T-helper 2 cell (primary cell): ENCODE measurements around the gene SPON1.
"Not testable (repeated sequence)": the region's sequence is repeated elsewhere in the genome, so short reads cannot be mapped to it uniquely, and the experiment has no call there.

Experiments used
- DNase-seq, 5 experiments: peaks; one replicate each; pipeline versions ENCODE4 v3.0.0 to v3.0.0-alpha.2; 2012 to 2022
- total RNA-seq, 2 donors: gene quantifications; one replicate each; lab custom pipeline; 2026; lab: John Stamatoyannopoulos, UW

SPON1 gene
- 3.0 to 5.3 reads per million in 2 donors for total RNA-seq

DNA sequence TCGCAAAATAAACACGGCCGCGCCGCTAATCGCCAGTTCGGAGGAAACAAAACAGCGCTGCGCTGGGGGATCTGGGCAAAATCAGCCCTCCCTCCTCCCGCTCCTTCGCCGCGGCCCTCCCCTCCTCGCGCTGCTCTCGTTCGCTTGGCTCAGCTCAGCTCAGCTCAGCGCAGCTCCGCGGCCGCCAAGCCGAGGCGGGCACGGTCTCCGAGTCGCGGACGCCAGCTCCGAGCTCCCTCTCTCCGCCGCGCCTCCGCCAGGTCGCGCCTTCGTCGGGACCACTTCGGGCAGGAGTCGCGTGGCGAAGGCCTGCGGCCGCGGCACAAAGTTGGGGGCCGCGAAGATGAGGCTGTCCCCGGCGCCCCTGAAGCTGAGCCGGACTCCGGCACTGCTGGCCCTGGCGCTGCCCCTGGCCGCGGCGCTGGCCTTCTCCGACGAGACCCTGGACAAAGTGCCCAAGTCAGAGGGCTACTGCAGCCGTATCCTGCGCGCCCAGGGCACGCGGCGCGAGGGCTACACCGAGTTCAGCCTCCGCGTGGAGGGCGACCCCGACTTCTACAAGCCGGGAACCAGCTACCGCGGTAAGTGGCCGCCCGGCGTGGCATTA lies at the start of gene SPON1:
Gene SPON1, plus strand, starts transcription at position 162 of the 607 bp plus-strand sequence. Its CDS starts 182 bp downstream, at position 344.
- DNase-seq, result peak in 3 of 5 experiments; percentile 15 to 65 (median 22)

- no peak for DNase-seq
Observed at GRCh38 chr11:13917264-13917663, 45.3 kb upstream of the SPON1 start.

DNA sequence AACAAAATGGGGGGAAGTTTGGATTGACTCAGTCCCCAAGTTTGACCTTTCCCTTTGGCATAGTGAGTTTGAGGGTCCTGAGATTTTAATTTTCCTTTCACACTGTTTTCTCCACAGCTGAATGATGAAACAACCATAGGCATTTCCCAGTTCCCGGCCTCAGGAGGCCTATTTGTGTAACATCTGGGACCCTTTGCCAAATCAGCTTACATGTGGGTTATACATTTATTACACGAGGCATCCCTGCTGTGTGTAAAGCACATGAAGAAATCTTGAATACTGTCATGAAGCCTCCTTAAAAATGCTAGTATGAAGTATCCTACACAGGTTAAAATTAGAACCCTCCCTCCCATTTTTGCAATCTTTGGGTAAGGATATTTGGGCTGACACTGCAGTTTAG lies 44.6 kb upstream of the SPON1 start:
- DNase-seq, result no peak

- no peak for DNase-seq
Observed at GRCh38 chr11:13920756-13921155, 41.8 kb upstream of the SPON1 start.

DNA sequence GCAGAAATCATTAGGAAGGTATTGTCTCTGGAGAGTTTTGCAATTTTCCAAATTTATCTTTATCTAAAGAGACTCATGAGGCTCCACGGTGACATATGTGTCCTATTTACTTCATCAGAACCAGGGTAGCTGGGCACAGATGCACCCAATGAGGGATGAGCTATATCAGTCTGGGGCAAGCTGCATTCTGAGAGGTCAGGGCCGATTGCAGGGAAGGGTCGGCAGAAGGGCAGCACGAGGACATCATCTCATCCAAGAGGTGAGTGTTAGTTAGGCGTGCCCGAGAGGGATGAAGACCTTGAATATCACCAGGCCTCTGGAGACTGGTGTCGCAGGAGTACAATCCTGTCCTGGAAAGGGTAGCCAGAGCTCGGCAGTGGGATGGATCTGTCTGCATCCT lies 41.0 kb upstream of the SPON1 start:
- DNase-seq, result no peak

DNA sequence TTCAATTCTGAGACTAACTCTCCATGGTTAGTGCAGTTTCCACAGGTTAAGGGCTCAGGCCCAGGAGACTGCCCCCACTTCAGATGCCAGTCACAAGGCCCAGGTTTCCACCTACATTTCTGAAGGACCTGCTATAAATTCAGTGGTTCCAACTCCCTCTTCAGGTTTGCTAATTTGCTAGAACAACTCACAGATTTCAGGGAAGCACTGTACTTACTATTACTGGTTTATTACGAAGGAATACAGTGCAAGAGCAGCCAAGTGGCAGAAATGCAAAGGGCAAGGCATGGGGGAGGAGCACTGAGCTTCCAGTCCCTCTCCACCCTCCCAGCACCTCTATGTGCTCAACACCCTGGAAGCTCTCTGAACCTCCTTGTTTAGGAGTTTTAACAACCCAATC lies 39.3 kb upstream of the SPON1 start:
- no peak for DNase-seq

GRCh38 chr11:13923716-13924650 lies 38.5 kb upstream of the SPON1 start:
- peak in 2 of 5 experiments; percentile 24 to 85 for DNase-seq

DNA sequence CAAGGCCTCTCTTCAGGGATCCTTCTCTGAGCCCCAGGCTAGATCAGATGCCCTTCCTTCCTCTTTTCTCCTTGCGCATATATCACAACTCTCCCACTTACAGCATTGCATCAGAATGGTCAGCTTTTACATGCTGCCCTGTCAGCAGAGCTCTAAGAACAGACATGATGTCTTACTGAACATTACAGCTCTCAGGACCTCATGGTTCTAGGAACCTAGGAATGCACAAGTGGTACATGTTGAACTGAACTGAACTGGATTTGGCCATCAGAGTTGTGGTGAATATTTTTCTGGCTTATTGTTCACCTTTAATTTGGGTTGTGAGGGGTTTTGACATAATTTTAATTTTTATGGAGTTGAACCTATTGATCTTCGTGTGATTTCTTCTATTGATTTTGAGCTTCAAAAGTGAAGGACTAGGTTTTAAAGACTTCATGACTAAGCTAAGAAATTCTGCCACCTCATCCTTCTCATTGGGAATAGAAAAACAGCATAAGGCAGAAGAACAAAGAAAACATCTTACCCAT lies 37.7 kb upstream of the SPON1 start:
- DNase-seq, result no peak

- not testable (repeated sequence) for DNase-seq
Observed at GRCh38 chr11:13926366-13926765, 36.2 kb upstream of the SPON1 start.

DNA sequence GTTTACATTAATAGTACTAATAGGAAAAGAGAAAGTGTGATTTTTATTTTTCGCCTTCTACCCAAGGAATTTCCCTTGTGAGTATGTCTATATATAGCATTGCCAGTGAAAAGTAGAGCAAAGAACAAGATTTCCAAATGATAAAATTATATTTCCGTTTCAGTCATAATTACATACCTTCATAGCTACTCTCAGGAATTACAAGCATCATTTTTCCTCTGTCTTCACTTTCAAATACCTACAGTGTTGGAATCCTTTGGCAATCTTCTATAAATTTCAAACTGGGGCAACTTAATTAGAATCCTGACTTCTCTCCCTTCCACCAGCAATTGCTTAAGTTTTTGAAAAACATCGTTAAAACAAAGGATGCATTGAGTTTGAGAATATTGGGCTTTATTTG lies 35.5 kb upstream of the SPON1 start:
- no peak for DNase-seq

- DNase-seq, result no peak
Observed at GRCh38 chr11:13927481-13927880, 35.0 kb upstream of the SPON1 start.

DNA sequence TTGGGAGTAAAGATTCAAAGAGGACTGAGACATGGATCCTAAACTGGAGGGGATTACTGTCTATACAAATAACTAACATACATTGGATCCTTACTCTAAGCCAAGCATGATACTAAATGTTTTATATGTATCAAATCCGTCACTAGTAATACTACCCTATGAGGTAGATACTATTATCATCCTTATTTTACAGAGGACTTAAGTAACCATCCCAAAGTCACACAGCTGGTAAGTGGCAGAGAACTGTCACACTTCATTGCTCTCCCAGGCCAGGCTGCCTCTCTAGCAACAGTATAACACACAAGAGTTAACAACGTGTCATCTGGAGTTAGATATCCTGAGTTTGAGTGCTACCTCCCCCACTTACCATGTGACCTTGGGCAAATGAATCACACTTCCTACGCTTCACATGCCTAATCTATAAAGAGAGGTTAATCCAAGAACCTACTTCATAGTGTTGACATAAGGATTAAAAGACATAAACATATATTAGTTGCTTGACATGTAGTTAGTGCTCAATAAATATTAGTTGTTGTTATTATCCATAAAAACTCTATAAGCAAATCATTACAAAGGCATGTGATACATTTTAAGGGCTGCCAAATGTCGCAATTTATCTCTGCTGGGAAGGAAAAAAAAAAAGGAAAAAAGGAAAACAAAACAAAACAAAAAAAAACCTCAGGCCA lies 33.8 kb upstream of the SPON1 start:
- DNase-seq, result no peak

DNA sequence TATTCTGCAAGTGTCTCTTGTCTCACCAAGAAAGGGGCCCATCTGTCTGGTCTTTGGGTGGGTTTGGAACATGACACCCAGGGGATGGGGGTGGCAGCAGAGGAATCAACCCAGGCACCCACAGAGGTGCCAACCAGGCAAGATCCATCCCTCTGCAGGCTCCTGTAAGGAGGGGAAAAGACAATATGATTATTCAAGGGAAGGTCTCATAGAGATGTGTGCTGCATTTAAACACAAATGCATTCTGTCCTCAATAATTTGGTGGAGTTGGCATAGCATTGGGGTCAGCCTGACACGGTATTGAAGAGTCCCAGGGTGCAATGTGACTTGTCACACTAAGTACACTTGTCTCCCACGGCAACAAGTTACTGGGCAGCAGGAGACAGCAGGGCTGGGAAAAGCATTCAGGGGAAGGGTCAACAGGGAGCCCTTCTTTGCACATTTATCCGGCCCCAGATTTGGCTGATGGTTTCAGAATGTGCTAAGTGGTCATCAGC lies 33.1 kb upstream of the SPON1 start:
- no peak for DNase-seq

DNA sequence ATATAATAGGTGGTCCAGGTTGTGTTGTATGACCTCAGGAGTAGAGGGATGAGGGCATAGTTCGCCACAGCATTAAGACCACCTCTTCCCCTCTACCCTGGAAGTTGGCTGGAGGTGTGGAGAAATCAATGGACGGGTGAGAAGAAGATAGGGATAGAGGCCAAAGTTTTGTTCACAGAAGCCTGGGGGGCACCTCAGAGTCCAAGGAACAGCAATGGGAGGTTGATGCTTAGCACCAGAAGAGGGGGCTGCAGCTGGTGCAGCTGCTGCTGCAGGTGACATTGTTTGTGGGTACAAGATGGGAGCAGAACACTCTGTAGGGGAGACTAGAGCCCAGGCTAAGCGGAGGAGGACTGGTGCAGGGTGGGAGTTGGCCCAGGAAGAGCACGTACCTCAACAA lies 31.2 kb upstream of the SPON1 start:
- no peak for DNase-seq

- not testable (repeated sequence) for DNase-seq
Observed at GRCh38 chr11:13937154-13937553, 25.4 kb upstream of the SPON1 start.

DNA sequence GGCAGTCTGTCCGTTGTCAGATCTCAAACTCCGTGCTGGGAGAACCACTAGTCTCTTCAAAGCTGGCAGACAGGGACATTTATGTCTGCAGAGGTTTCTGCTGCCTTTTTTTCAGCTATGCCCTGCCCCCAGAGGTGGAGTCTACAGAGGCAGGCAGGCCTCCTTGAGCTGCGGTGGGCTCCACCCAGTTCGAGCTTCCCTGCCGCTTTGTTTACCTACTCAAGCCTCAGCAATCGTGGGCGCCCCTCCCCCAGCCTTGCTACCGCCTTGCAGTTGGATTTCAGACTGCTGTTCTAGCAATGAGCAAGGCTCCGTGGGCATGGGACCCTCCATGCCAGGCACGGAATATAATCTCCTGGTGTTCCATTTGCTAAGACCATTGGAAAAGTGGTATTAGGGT lies 23.7 kb upstream of the SPON1 start:
- peak in 3 of 5 experiments; percentile 11 to 65 (median 14) for DNase-seq

- DNase-seq, result peak in 2 of 5 experiments; percentile 50 to 87
Observed at GRCh38 chr11:13939961-13940906, 22.3 kb upstream of the SPON1 start.

GRCh38 chr11:13940907-13941256 lies 21.6 kb upstream of the SPON1 start:
- DNase-seq, result no peak

DNA sequence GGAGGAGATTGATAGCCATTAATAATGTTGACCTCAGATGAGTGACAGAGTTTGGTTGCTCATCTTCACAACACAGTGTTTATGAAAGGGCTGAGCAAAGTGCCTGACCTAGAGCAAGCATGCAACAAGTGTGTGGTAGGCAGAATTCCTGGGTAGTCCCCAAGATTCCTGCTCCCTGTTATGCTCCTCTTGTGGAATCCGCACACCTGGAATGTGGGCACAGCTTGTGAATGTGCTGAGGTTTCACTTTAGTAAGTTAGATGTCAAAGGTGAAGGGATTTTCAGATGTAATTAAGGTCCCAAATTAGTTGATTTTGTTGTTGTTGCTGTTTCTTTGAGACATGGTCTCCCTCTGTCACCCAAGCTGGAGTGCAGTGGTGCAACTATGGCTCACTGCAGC lies 20.7 kb upstream of the SPON1 start:
- DNase-seq, result no peak

DNA sequence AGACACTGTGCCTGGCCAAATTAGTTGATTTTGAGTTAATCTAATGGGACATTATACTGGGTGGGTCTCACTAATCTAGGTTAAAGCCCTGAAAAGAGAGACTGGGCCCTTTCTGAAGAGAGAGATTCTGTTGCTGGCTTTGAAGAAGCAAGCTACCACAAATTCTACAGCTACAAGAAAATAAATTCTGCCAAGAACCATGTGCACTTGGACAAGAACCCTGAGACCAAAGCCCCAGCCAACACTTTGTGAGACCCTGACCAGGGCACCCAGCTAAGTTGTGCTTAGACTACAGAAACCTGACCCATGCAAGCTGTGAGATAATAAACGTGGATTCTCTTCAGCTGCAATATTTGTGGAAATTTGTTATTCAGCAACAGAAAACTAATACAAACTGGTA lies 20.1 kb upstream of the SPON1 start:
- no peak for DNase-seq

GRCh38 chr11:13942971-13943381 lies 19.5 kb upstream of the SPON1 start:
- no peak for DNase-seq

GRCh38 chr11:13944016-13944415 lies 18.5 kb upstream of the SPON1 start:
- no peak for DNase-seq
